Spleen (tissue), 11 donors: ENCODE results near the gene EXOC6B. TPM values are rescaled to one million over a fixed set of nuclear protein-coding genes. Genes with fewer than 3 reads are reported as not detected.

ENCODE experiments used
- DNase-seq: peaks from one replicate; pipeline ENCODE4 v3.0.0-alpha.2; 2020
- H3K27ac ChIP-seq, 8 donors: fragments of 200-600 bp; sonication (generic) in 7 of 8; 1 replicate in 4 of 8; 2 replicates in 4 of 8; pipeline versions ENCODE4 v1.5.0 to v1.8.0; 2016 to 2021; ENCODE audit warnings: inconsistent platforms in 4 of 8, mild to moderate bottlenecking in 4 of 8, moderate library complexity in 1 of 8
- H3K27me3 ChIP-seq, 7 donors: fragments of 200-600 bp; sonication (generic) in 6 of 7; replicated peaks in 1 of 7; 1 replicate in 4 of 7; 2 replicates in 3 of 7; pipeline versions ENCODE4 v1.5.0 to v1.8.0; 2016 to 2021; ENCODE audit warnings: inconsistent platforms in 3 of 7, mild to moderate bottlenecking in 1 of 7
- H3K36me3 ChIP-seq, 6 donors: fragments of 200-600 bp; sonication (generic) in 5 of 6; 1 replicate in 4 of 6; 2 replicates in 2 of 6; pipeline versions ENCODE4 v1.5.0 to v1.8.0; 2016 to 2021; ENCODE audit warnings: inconsistent platforms in 2 of 6
- H3K4me1 ChIP-seq, 6 donors: fragments of 200-600 bp; sonication (generic) in 5 of 6; 1 replicate in 3 of 6; 2 replicates in 3 of 6; pipeline versions ENCODE4 v1.5.0 to v1.8.0; 2016 to 2021; ENCODE audit warnings: inconsistent platforms in 3 of 6
- H3K4me3 ChIP-seq, 8 donors: fragments of 200-600 bp; sonication (generic) in 7 of 8; 1 replicate in 4 of 8; 2 replicates in 4 of 8; pipeline versions ENCODE4 v1.5.0 to v1.8.0; 2016 to 2021; ENCODE audit warnings: inconsistent platforms in 4 of 8, mild to moderate bottlenecking in 4 of 8, moderate library complexity in 2 of 8
- H3K9me3 ChIP-seq, 8 donors: fragments of 200-600 bp; sonication (generic) in 7 of 8; 1 replicate in 4 of 8; 2 replicates in 4 of 8; pipeline versions ENCODE4 v1.5.0 to v1.8.0; 2016 to 2021; ENCODE audit warnings: inconsistent platforms in 4 of 8
- POLR2A ChIP-seq, 3 donors: fragments of 450-650 bp; IDR thresholded peaks; one replicate each; pipeline ENCODE4 v1.5.1; 2017; ENCODE audit warnings: antibody characterized with exemption in 3 of 3, mild to moderate bottlenecking in 1 of 3
- POLR2AphosphoS5 ChIP-seq, 3 donors: sonication (generic); formaldehyde crosslinking; IDR thresholded peaks; one replicate each; pipeline ENCODE4 v1.5.1; 2017; ENCODE audit warnings: antibody characterized with exemption in 3 of 3
- WGBS, 5 donors: extraction: QIAGEN DNeasy Blood & Tissue Kit in 3 of 5; methylation state at CpG; one replicate each; pipeline versions ENCODE4 v1.1.5 to v1.1.7; 2013 to 2018; 5-methylcytosine and 5-hydroxymethylcytosine counted together
- intact Hi-C: fragments of 100-400 bp; cut with DNase I; formaldehyde crosslinking; loops from one replicate; pipeline ENCODE4 v1.15.0; 2023; ENCODE audit warnings: low total_unique reads
- polyA plus RNA-seq, 3 donors: library from polyadenylated mRNA; stranded (reverse); fragments of 200-250 nt; gene quantifications; one replicate each; pipeline ENCODE4 v1.2.1, GENCODE V29; 2013
- total RNA-seq, 7 donors: library from RNA; depleted of rRNA in 3 of 7; stranded (reverse); fragments of >200 nt in 3 of 7; fragmentation: NEBNext Ultra II Directional in 4 of 7; extraction: Animal tissue kit (Norgen Biotek cat#: 25700) in 4 of 7; gene quantifications; one replicate each; pipeline versions ENCODE4 v1.1.0 to v1.2.1, GENCODE V29; 2016 to 2021
- TF ChIP-seq, protein P1 (sequence below), 11 experiments: fragments of 200-600 bp in 7 of 11; fragments of 450-650 bp in 4 of 11; sonication (generic) in 4 of 11; IDR thresholded peaks in 8 of 11; conservative IDR thresholded peaks in 3 of 11; 1 replicate in 7 of 11; 2 replicates in 4 of 11; pipeline versions ENCODE4 v1.4.0 to v1.8.0; 2016 to 2021; ENCODE audit warnings: antibody characterized with exemption in 11 of 11, inconsistent platforms in 4 of 11, mild to moderate bottlenecking in 1 of 11
- donor health status: healthy with polysubstance abuse.
- donor health status: DM: no; HTN: no; CAD: no; lungs with moderate emphysema.
- donor health status: DM: no; HTN: no; CAD: no.
- donor health status: Bipolar disorder and iron deficiency.
- donor health status: healthy.
- donor health status: DM: no; HTN: no; CAD: no.
- donor health status: DM: yes; HTN: yes; CAD: no.

Gene EXOC6B
- total and polyA plus RNA-seq, 10 donors = 1.0 to 27.9 (median 18.0) TPM

GRCh38 chr2:72394541-72395070, 431.2 kb downstream of the EXOC6B start:
- no peak for DNase-seq
- Histone ChIP-seq H3K36me3 (no peaks in the 10 kb centered on the region), H3K27ac (no peak overlapping the region), H3K4me3 (no peak overlapping the region), H3K9me3 (peaks cover 0 to 40% (median 27%) of the 10 kb centered on the region in 8 donors), H3K27me3 (no peaks in the 10 kb centered on the region), H3K4me1 (no peaks in the 10 kb centered on the region)
- intact Hi-C loops = no loop called here
- no peak for TF ChIP-seq POLR2A (IDR thresholded peaks at IDR 0.05)
- TF ChIP-seq, protein P1, sequence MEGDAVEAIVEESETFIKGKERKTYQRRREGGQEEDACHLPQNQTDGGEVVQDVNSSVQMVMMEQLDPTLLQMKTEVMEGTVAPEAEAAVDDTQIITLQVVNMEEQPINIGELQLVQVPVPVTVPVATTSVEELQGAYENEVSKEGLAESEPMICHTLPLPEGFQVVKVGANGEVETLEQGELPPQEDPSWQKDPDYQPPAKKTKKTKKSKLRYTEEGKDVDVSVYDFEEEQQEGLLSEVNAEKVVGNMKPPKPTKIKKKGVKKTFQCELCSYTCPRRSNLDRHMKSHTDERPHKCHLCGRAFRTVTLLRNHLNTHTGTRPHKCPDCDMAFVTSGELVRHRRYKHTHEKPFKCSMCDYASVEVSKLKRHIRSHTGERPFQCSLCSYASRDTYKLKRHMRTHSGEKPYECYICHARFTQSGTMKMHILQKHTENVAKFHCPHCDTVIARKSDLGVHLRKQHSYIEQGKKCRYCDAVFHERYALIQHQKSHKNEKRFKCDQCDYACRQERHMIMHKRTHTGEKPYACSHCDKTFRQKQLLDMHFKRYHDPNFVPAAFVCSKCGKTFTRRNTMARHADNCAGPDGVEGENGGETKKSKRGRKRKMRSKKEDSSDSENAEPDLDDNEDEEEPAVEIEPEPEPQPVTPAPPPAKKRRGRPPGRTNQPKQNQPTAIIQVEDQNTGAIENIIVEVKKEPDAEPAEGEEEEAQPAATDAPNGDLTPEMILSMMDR (IDR thresholded peaks at IDR 0.05 in 8 of 11, conservative IDR thresholded peaks at IDR 0.05 in 3 of 11) = no peak
- TF ChIP-seq POLR2AphosphoS5 (IDR thresholded peaks at IDR 0.05) = no peak

GRCh38 chr2:72389447-72389846, 436.4 kb downstream of the EXOC6B start:
- H3K27ac ChIP-seq = no peak overlapping the region
- no peak overlapping the region for H3K4me3 ChIP-seq
- no peak for DNase-seq
- TF ChIP-seq POLR2AphosphoS5 (IDR thresholded peaks at IDR 0.05) (no peak), POLR2A (IDR thresholded peaks at IDR 0.05) (no peak)
- TF ChIP-seq, protein P1 (IDR thresholded peaks at IDR 0.05 in 8 of 11, conservative IDR thresholded peaks at IDR 0.05 in 3 of 11) = no peak
- H3K9me3 ChIP-seq = peaks cover 0 to 64% (median 51%) of the 10 kb centered on the region in 8 donors
- WGBS, 5 donors = 85 to 93% (median 90%) methylated on average over 2 of the region's 2 CpGs
- H3K27me3 ChIP-seq = no peaks in the 10 kb centered on the region
- H3K4me1 ChIP-seq = no peaks in the 10 kb centered on the region
- peaks cover 0 to 3% (median 0%) of the 10 kb centered on the region in 6 donors for H3K36me3 ChIP-seq
- intact Hi-C loops = no loop called here

DNA sequence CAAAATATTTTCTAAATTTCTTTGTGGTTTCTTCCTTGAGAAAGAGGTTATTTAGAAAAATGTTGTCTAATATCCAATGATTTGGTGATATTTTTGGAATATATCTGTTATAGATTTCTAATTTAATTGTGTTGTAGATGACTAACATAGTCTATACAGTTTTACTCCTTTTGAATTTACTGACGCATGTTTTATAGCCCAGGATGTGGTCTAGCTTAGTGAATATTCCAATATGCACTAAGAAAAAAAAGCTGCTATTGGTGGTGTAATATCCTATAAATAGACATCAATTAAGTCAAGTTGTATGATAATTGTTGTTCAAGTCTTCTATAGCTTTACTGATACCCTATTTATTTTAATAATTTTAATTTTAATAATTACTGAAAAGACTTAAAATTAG, 437.6 kb downstream of the EXOC6B start:
- Histone ChIP-seq H3K27me3 (no peaks in the 10 kb centered on the region), H3K4me1 (no peaks in the 10 kb centered on the region), H3K36me3 (peaks cover 0 to 3% (median 0%) of the 10 kb centered on the region in 6 donors), H3K27ac (no peak overlapping the region), H3K9me3 (peaks cover 0 to 64% (median 49%) of the 10 kb centered on the region in 8 donors), H3K4me3 (no peak overlapping the region)
- WGBS, 5 donors = 89 to 98% (median 94%) methylated on average over 1 of the region's 1 CpG
- no peak for DNase-seq
- intact Hi-C loops = no loop called here
- no peak for TF ChIP-seq POLR2A (IDR thresholded peaks at IDR 0.05)
- TF ChIP-seq, protein P1 (IDR thresholded peaks at IDR 0.05 in 8 of 11, conservative IDR thresholded peaks at IDR 0.05 in 3 of 11) = no peak
- TF ChIP-seq POLR2AphosphoS5 (IDR thresholded peaks at IDR 0.05) = no peak

DNA sequence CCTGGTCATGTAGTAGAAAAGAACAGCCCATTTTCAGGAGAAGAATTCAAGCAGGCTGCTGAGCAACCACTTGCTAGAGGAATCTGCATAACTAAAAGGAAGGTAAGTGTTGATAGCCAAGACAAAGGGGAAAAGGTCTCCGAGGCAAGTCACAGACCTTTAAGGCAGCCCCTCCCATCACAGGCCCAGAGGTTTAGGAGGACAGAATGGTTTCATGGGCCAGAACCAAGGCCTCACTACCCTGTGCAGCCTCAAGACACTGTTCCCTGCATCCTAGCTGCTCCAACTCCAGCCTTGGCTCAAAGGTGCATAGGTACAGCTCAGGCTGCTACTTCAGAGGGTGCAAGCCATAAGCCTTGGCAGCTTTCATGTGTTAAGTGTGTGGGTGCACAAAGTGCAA, 439.5 kb downstream of the EXOC6B start:
- Histone ChIP-seq H3K4me1 (no peaks in the 10 kb centered on the region), H3K4me3 (no peak overlapping the region), H3K27ac (no peak overlapping the region), H3K27me3 (no peaks in the 10 kb centered on the region), H3K9me3 (peaks cover 0 to 53% (median 33%) of the 10 kb centered on the region in 8 donors), H3K36me3 (peaks cover 0 to 3% (median 0%) of the 10 kb centered on the region in 6 donors)
- 89 to 100% (median 95%) methylated on average over 1 of the region's 1 CpG for WGBS, 5 donors
- no peak for TF ChIP-seq POLR2A (IDR thresholded peaks at IDR 0.05)
- no peak for DNase-seq
- intact Hi-C loops = no loop called here
